Measurements from ENCODE around the gene CYP2A6.
"Not testable (repeated sequence)": the region's sequence is repeated elsewhere in the genome, so short reads cannot be mapped to it uniquely, and the experiment has no call there.

The CYP2A6 gene

DNA sequence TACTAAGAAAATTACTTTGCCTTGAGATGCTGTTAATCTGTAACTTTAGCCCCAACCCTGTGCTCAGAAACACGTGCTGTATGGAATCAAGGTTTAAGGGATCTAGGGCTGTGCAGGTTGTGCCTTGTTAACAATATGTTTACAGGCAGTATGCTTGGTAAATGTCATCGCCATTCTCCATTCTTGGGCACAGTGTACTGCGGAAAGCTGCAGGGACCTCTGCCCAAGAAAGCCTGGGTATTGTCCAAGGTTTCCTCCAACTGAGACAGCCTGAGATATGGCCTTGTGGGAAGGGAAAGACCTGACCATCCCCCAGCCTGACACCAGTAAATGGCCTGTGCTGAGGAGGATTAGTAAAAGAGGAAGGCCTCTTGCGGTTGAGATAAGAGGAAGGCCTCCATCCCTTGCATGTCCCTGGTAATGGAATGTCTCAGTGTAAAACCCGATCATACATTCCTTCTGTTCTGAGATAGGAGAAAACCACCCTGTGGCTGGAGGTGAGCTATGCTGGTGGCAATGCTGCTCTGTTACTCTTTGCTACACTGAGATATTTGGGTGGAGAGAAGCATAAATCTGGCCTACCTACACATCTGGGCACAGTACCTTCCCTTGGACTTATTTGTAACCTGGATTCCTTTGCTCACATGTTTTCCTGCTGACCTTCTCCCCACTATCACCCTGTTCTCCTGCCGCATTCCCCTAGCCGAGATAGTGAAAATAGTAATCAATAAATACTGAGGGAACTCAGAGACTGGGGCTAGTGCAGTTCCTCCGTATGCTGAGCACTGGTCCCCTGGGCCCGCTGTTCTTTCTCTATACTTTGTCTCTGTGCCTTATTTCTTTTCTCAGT, 27.3 kb downstream of the CYP2A6 start:
- DNase-seq (ENCODE audit: low read depth); H3K4me3 ChIP-seq (ENCODE audit: low read length): not testable (repeated sequence)

DNA sequence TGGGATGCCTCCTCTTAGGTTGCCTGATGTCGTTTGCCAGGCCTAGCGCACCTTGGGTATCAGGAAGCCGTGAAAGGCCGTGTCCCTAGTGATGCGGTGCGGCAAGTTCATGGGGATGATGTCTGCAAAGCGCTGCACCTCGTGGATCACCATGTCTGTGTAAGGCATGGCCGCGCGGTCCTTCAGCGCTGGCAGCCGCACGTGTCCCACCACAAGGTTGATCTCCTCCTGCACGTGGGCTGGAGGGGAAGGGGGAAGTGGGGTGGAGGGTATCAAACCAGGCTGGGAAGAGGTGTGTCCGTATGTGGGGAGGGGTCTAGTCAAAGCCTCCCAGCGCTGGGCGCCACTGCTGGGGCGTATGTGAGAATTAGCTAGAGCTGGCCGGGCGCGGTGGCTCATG, 28.1 kb downstream of the CYP2A6 start:
- DNase-seq (ENCODE audit: low read depth): no peak
- H3K4me3 ChIP-seq (ENCODE audit: low read length): no peak overlapping the region
- TF ChIP-seq, protein P1, sequence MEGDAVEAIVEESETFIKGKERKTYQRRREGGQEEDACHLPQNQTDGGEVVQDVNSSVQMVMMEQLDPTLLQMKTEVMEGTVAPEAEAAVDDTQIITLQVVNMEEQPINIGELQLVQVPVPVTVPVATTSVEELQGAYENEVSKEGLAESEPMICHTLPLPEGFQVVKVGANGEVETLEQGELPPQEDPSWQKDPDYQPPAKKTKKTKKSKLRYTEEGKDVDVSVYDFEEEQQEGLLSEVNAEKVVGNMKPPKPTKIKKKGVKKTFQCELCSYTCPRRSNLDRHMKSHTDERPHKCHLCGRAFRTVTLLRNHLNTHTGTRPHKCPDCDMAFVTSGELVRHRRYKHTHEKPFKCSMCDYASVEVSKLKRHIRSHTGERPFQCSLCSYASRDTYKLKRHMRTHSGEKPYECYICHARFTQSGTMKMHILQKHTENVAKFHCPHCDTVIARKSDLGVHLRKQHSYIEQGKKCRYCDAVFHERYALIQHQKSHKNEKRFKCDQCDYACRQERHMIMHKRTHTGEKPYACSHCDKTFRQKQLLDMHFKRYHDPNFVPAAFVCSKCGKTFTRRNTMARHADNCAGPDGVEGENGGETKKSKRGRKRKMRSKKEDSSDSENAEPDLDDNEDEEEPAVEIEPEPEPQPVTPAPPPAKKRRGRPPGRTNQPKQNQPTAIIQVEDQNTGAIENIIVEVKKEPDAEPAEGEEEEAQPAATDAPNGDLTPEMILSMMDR (conservative IDR thresholded peaks at IDR 0.05; ENCODE audit: low read depth, low read length): no peak

DNA sequence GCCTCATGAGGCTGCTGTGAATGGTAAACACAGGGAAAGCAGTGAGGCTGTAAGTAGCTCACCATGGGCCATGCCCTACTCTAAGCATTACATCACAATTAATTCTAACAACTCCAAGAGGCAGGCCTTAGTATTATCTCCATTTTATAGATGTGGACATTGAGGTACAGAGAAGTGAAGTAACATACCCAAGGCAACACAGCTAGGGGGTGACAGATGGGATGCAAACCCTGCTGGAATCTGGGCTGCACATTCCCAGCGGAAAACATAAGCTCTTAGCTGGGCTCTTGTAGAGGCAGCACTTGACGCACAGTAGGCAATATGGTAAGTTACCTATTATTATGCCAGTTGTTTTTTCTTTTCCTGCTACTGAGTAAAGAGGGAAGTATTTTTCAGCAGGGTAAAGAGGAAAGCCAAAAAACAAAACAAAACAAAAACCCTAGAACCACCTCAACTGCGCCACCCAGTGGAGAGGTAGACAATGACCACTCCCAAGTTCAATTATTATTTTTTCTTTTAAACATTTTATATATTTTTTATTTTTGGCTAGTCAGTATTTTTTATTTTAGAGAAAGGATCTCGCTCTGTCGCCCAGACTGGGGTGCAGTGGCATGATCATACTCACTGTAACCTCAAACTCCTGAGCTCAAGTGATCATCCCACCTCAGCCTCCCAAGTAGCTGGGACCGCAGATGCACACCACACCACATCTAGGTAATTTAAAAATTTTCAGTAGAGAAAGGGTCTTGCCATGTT, 30.6 kb downstream of the CYP2A6 start:
- DNase-seq (ENCODE audit: low read depth); H3K4me3 ChIP-seq (ENCODE audit: low read length): not testable (repeated sequence)
- TF ChIP-seq, protein P1 (conservative IDR thresholded peaks at IDR 0.05; ENCODE audit: low read depth, low read length): peak; percentile 75

DNA sequence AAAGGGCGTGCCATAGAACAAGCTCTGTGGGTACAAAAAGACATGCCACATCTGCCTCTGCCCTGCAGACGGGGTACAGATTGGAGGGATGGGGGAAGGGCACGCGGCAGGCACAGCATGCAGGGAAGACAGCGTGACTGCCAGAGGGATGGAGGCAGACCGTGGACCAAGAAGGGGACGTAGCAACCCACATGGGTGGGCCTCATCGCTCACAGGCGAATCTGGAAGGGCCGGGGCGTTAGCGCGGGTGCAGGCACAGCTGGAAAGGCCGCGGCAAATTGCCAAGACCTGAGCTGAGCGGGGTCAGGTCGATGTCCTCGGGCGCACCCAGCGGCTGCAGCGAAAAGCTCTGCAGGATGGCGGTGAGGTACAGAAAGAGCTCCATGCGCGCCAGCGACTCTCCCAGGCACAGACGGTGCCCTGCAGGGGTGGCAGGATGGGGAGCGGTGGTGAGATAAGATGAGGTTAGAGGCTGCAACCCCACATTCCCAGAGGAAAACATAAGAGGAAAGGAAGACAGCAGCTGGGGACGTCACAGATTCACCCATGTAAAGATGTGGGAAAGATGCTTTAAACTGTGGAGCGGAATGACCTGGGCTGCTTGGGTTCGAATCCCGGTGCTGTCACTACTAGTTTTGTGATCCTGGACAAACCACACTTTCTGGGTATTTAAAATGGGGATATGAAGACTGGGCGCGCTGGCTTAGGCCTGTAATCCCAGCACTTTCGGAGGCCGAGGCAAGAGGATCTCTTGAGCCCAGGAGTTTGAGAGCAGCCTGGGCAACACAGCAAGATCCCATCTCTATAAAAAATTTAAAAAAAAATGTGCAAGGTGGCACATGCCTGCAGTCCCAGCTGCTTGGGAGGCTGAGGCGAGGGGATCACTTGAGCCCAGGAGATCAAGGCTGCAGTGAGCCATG, 31.5 kb downstream of the CYP2A6 start:
- not testable (repeated sequence) for DNase-seq (ENCODE audit: low read depth)
- H3K4me3 ChIP-seq (ENCODE audit: low read length): peak overlapping the region; percentile 27
- TF ChIP-seq, protein P1 (conservative IDR thresholded peaks at IDR 0.05; ENCODE audit: low read depth, low read length): peak; percentile 27

DNA sequence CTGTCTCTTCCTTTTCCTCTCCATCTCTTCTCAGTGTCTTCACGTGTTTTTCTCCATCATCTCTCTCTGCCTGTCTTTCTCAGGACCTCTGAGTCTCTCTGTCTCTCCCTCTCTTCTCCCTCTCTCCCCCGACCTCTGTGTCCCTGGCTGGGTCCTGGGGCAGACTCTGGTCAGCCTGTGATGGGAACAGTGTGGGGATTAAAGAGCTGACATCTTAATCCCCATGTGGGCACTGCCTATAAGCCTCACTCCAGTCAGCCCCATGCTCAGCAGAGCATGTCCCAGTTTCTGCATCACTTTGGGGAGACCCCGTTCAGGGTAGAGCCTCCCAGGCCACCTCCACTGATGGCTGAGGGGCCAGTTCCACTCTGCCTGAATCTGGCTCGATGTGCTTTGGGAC, 35.0 kb downstream of the CYP2A6 start:
- no peak overlapping the region for H3K4me3 ChIP-seq (ENCODE audit: low read length)
- DNase-seq (ENCODE audit: low read depth): no peak
- TF ChIP-seq, protein P1 (conservative IDR thresholded peaks at IDR 0.05; ENCODE audit: low read depth, low read length): no peak

DNA sequence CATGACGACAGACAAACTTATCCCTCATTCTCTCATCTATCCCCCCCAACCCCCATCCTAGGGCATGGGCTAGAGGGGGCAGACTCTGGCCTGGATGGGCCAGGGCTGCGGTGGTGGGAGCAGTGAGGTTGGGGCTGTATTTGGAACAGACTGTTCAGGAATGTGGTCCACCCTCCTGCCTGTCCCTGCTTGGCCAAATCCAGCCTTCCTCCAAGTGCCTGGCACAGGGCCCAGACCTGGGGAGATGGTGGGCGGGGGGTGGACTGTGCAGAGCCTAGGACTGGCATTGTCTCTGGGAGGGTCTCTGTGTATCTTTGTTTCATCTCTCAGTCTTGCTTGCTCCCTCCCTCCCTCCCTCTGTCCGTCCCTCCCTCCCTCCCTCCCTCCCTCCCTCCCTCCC, 37.1 kb downstream of the CYP2A6 start:
- H3K4me3 ChIP-seq (ENCODE audit: low read length): no peak overlapping the region
- TF ChIP-seq, protein P1 (conservative IDR thresholded peaks at IDR 0.05; ENCODE audit: low read depth, low read length): no peak
- DNase-seq (ENCODE audit: low read depth): no peak

DNA sequence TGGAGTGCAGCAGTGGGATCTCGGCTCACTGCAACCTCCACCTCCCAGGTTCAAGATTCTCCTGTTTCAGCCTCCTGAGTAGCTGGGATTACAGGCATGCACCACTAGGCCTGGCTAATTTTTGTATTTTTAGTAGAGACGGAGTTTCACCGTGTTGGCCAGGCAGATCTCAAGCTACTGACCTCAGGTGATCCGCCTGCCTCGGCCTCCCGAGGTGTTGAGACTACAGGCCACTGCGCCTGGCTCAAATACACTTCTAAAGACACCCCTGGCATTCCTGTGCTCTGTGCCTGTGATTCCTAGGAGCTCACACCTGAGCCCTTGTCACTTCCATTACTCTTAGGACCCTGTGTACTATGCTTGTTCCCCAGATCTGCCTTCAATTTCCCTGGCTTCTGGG, 37.7 kb downstream of the CYP2A6 start:
- H3K4me3 ChIP-seq (ENCODE audit: low read length): not testable (repeated sequence)

More for the DNA sequence above, 37.7 kb downstream of the CYP2A6 start:
- DNase-seq (ENCODE audit: low read depth): not testable (repeated sequence)

All from retinal pigment epithelial cell (primary cell).